Rectal smooth muscle tissue (tissue), 1 donor: Measurements from ENCODE around the gene GBA3.

Source experiments
- H3K27ac ChIP-seq: one replicate; pipeline ENCODE4 v1.7.0; 2013; ENCODE audit warnings: low read depth, low read length, inconsistent platforms
- H3K27me3 ChIP-seq: one replicate; pipeline ENCODE4 v1.7.0; 2013; ENCODE audit warnings: low read length; ENCODE audit not compliant: control insufficient read depth, insufficient read depth
- H3K36me3 ChIP-seq: one replicate; pipeline ENCODE4 v1.7.0; 2013; ENCODE audit warnings: low read length; ENCODE audit not compliant: control insufficient read depth, insufficient read depth
- H3K4me1 ChIP-seq: one replicate; pipeline ENCODE4 v1.7.0; 2013; ENCODE audit warnings: low read length; ENCODE audit not compliant: control insufficient read depth, insufficient read depth
- H3K4me3 ChIP-seq: one replicate; pipeline ENCODE4 v1.7.0; 2013; ENCODE audit warnings: low read length
- H3K9ac ChIP-seq: one replicate; pipeline ENCODE4 v1.7.0; 2013; ENCODE audit warnings: low read length

The GBA3 gene

GRCh38 chr4:22744478-22745062 lies 51.8 kb downstream of the GBA3 start:
- H3K4me1 ChIP-seq: no peaks in the 10 kb centered on the region
- no peaks in the 10 kb centered on the region for H3K27me3 ChIP-seq
- no peak overlapping the region for H3K27ac ChIP-seq
- no peak overlapping the region for H3K4me3 ChIP-seq
- no peaks in the 10 kb centered on the region for H3K36me3 ChIP-seq
- H3K9ac ChIP-seq: no peak overlapping the region

- H3K27me3 ChIP-seq: no peaks in the 10 kb centered on the region
- no peak overlapping the region for H3K27ac ChIP-seq
- no peaks in the 10 kb centered on the region for H3K36me3 ChIP-seq
- no peak overlapping the region for H3K4me3 ChIP-seq
- no peaks in the 10 kb centered on the region for H3K4me1 ChIP-seq
- no peak overlapping the region for H3K9ac ChIP-seq
Measured at GRCh38 chr4:22745234-22745633, 52.5 kb downstream of the GBA3 start.

- Histone ChIP-seq H3K9ac (no peak overlapping the region), H3K4me1 (no peaks in the 10 kb centered on the region), H3K27ac (no peak overlapping the region), H3K36me3 (no peaks in the 10 kb centered on the region), H3K4me3 (no peak overlapping the region), H3K27me3 (no peaks in the 10 kb centered on the region)
Measured at GRCh38 chr4:22754116-22754515, 61.4 kb downstream of the GBA3 start.

GRCh38 chr4:22762548-22762947 lies 69.8 kb downstream of the GBA3 start:
- H3K9ac ChIP-seq: no peak overlapping the region
- H3K27me3 ChIP-seq: no peaks in the 10 kb centered on the region
- no peak overlapping the region for H3K27ac ChIP-seq
- H3K4me3 ChIP-seq: no peak overlapping the region
- no peaks in the 10 kb centered on the region for H3K4me1 ChIP-seq
- no peaks in the 10 kb centered on the region for H3K36me3 ChIP-seq

- Histone ChIP-seq H3K9ac (no peak overlapping the region), H3K4me3 (no peak overlapping the region), H3K4me1 (no peaks in the 10 kb centered on the region), H3K36me3 (no peaks in the 10 kb centered on the region), H3K27me3 (no peaks in the 10 kb centered on the region), H3K27ac (no peak overlapping the region)
Measured at GRCh38 chr4:22764183-22764582, 71.4 kb downstream of the GBA3 start.

- H3K27ac ChIP-seq: no peak overlapping the region
- H3K4me1 ChIP-seq: no peaks in the 10 kb centered on the region
- no peak overlapping the region for H3K4me3 ChIP-seq
- H3K9ac ChIP-seq: no peak overlapping the region
- no peaks in the 10 kb centered on the region for H3K36me3 ChIP-seq
- no peaks in the 10 kb centered on the region for H3K27me3 ChIP-seq
Measured at GRCh38 chr4:22766068-22766467, 73.3 kb downstream of the GBA3 start.

- H3K27ac ChIP-seq: no peak overlapping the region
- no peak overlapping the region for H3K4me3 ChIP-seq
- H3K36me3 ChIP-seq: no peaks in the 10 kb centered on the region
- H3K4me1 ChIP-seq: no peaks in the 10 kb centered on the region
- H3K27me3 ChIP-seq: no peaks in the 10 kb centered on the region
- H3K9ac ChIP-seq: no peak overlapping the region
Measured at GRCh38 chr4:22778547-22779163, 85.9 kb downstream of the GBA3 start.

- Histone ChIP-seq H3K36me3 (no peaks in the 10 kb centered on the region), H3K4me3 (no peak overlapping the region), H3K4me1 (no peaks in the 10 kb centered on the region), H3K27me3 (no peaks in the 10 kb centered on the region), H3K27ac (no peak overlapping the region), H3K9ac (no peak overlapping the region)
Measured at GRCh38 chr4:22780317-22780716, 87.6 kb downstream of the GBA3 start.

GRCh38 chr4:22780797-22781196 lies 88.1 kb downstream of the GBA3 start:
- H3K27ac ChIP-seq: no peak overlapping the region
- no peaks in the 10 kb centered on the region for H3K36me3 ChIP-seq
- H3K27me3 ChIP-seq: no peaks in the 10 kb centered on the region
- H3K4me1 ChIP-seq: no peaks in the 10 kb centered on the region
- H3K4me3 ChIP-seq: no peak overlapping the region
- no peak overlapping the region for H3K9ac ChIP-seq

GRCh38 chr4:22787753-22788375 lies 95.1 kb downstream of the GBA3 start:
- H3K36me3 ChIP-seq: no peaks in the 10 kb centered on the region
- H3K4me3 ChIP-seq: no peak overlapping the region
- no peaks in the 10 kb centered on the region for H3K4me1 ChIP-seq
- H3K27me3 ChIP-seq: no peaks in the 10 kb centered on the region
- no peak overlapping the region for H3K27ac ChIP-seq
- no peak overlapping the region for H3K9ac ChIP-seq

- Histone ChIP-seq H3K27me3 (no peaks in the 10 kb centered on the region), H3K4me1 (no peaks in the 10 kb centered on the region), H3K4me3 (no peak overlapping the region), H3K9ac (no peak overlapping the region), H3K36me3 (no peaks in the 10 kb centered on the region), H3K27ac (no peak overlapping the region)
Measured at GRCh38 chr4:22790631-22791030, 97.9 kb downstream of the GBA3 start.

GRCh38 chr4:22794732-22795131 lies 102.0 kb downstream of the GBA3 start:
- Histone ChIP-seq H3K4me1 (no peaks in the 10 kb centered on the region), H3K27ac (no peak overlapping the region), H3K9ac (no peak overlapping the region), H3K27me3 (no peaks in the 10 kb centered on the region), H3K4me3 (no peak overlapping the region), H3K36me3 (no peaks in the 10 kb centered on the region)

- H3K27me3 ChIP-seq: no peaks in the 10 kb centered on the region
- no peaks in the 10 kb centered on the region for H3K36me3 ChIP-seq
- H3K27ac ChIP-seq: no peak overlapping the region
- H3K4me3 ChIP-seq: no peak overlapping the region
- H3K4me1 ChIP-seq: no peaks in the 10 kb centered on the region
- no peak overlapping the region for H3K9ac ChIP-seq
Measured at GRCh38 chr4:22801391-22801790, 108.7 kb downstream of the GBA3 start.
